Measurements from ENCODE around the gene FBXL17. TPM values are rescaled to one million over a fixed set of nuclear protein-coding genes. Genes with fewer than 3 reads are reported as not detected.

FBXL17 gene
- total RNA-seq, 5 donors from 2014 or later (not counting 1 experiment from before 2014, with no cell fraction given), result 20.4 to 30.1 (median 22.1) TPM

- Mint-ChIP-seq H3K4me1 (peaks cover 0 to 3% (median 0%) of the 10 kb centered on the region in 3 donors), H3K9me3 (peaks cover 0 to 3% (median 0%) of the 10 kb centered on the region in 3 donors), H3K27ac (no peak overlapping the region), H3K27me3 (no peaks in the 10 kb centered on the region), H3K4me3 (no peak overlapping the region), H3K36me3 (peaks cover 41% of the 10 kb centered on the region)
- H3K27ac ChIP-seq (ENCODE audit: low read length), result no peak overlapping the region
- ChIA-PET CTCF (interaction anchor here in 1 of 2 donors (1.3 kb wide), 1 partner anchor 196 kb away, joined by 3 read pairs; no protein-coding TSS in a partner anchor), POLR2A (no interaction called here)
- no peaks in the 10 kb centered on the region for H3K27me3 ChIP-seq (replicated peaks in 1 of 2; ENCODE audit: control insufficient read depth in 2 of 2, extremely low read depth in 1 of 2, insufficient read depth in 2 of 2, low read length in 1 of 2)
- no peaks in the 10 kb centered on the region for H3K9me3 ChIP-seq
- ATAC-seq (replicated peaks in 1 of 4) (no peak), DNase-seq (no peak)
- H3K4me3 ChIP-seq (ENCODE audit: control insufficient read depth in 1 of 2, extremely low read depth in 1 of 2, low read length in 1 of 2), result no peak overlapping the region
- H3K36me3 ChIP-seq (ENCODE audit: control insufficient read depth in 2 of 2, extremely low read depth in 1 of 2, insufficient read depth in 1 of 2, low read length in 1 of 2), result no peaks in the 10 kb centered on the region
- no peaks in the 10 kb centered on the region for H3K4me1 ChIP-seq (ENCODE audit: control insufficient read depth in 1 of 2, extremely low read depth in 1 of 2, insufficient read depth in 2 of 2, low read length in 2 of 2)
- WGBS (ENCODE audit: insufficient coverage), result no CpG with 5 or more reads among the region's 1 CpG
Observed at GRCh38 chr5:108149369-108149768, 232.5 kb downstream of the FBXL17 start.

GRCh38 chr5:108148715-108149139 is 233.2 kb downstream of the FBXL17 start:
- no peak overlapping the region for H3K4me3 ChIP-seq (ENCODE audit: control insufficient read depth in 1 of 2, extremely low read depth in 1 of 2, low read length in 1 of 2)
- Mint-ChIP-seq H3K36me3 (peaks cover 37% of the 10 kb centered on the region), H3K4me1 (peaks cover 0 to 3% (median 0%) of the 10 kb centered on the region in 3 donors), H3K4me3 (no peak overlapping the region), H3K27me3 (no peaks in the 10 kb centered on the region), H3K27ac (no peak overlapping the region), H3K9me3 (peaks cover 0 to 3% (median 0%) of the 10 kb centered on the region in 3 donors)
- H3K27me3 ChIP-seq (replicated peaks in 1 of 2; ENCODE audit: control insufficient read depth in 2 of 2, extremely low read depth in 1 of 2, insufficient read depth in 2 of 2, low read length in 1 of 2), result no peaks in the 10 kb centered on the region
- no peaks in the 10 kb centered on the region for H3K9me3 ChIP-seq
- ChIA-PET POLR2A (no interaction called here), CTCF (interaction anchor here in 1 of 2 donors (1.3 kb wide), 1 partner anchor 196 kb away, joined by 3 read pairs; no protein-coding TSS in a partner anchor)
- no peaks in the 10 kb centered on the region for H3K36me3 ChIP-seq (ENCODE audit: control insufficient read depth in 2 of 2, extremely low read depth in 1 of 2, insufficient read depth in 1 of 2, low read length in 1 of 2)
- DNase-seq (no peak), ATAC-seq (replicated peaks in 1 of 4) (no peak)
- H3K27ac ChIP-seq (ENCODE audit: low read length), result no peak overlapping the region
- H3K4me1 ChIP-seq (ENCODE audit: control insufficient read depth in 1 of 2, extremely low read depth in 1 of 2, insufficient read depth in 2 of 2, low read length in 2 of 2), result no peaks in the 10 kb centered on the region

- H3K36me3 Mint-ChIP-seq, result peaks cover 29% of the 10 kb centered on the region
- ChIA-PET CTCF (no interaction called here), POLR2A (no interaction called here)
- no CpG with 5 or more reads among the region's 4 CpGs for WGBS (ENCODE audit: insufficient coverage)
- Histone ChIP-seq H3K4me1 (ENCODE audit: control insufficient read depth in 1 of 2, extremely low read depth in 1 of 2, insufficient read depth in 2 of 2, low read length in 2 of 2) (no peaks in the 10 kb centered on the region), H3K36me3 (ENCODE audit: control insufficient read depth in 2 of 2, extremely low read depth in 1 of 2, insufficient read depth in 1 of 2, low read length in 1 of 2) (no peaks in the 10 kb centered on the region), H3K27me3 (replicated peaks in 1 of 2; ENCODE audit: control insufficient read depth in 2 of 2, extremely low read depth in 1 of 2, insufficient read depth in 2 of 2, low read length in 1 of 2) (no peaks in the 10 kb centered on the region), H3K4me3 (ENCODE audit: control insufficient read depth in 1 of 2, extremely low read depth in 1 of 2, low read length in 1 of 2) (no peak overlapping the region), H3K9me3 (no peaks in the 10 kb centered on the region), H3K27ac (ENCODE audit: low read length) (no peak overlapping the region)
- H3K4me1 Mint-ChIP-seq, result peaks cover 0 to 3% (median 0%) of the 10 kb centered on the region in 3 donors
- H3K27me3 Mint-ChIP-seq, result no peaks in the 10 kb centered on the region
- DNase-seq, result no peak
- H3K27ac Mint-ChIP-seq, result no peak overlapping the region
- no peaks in the 10 kb centered on the region for H3K9me3 Mint-ChIP-seq
- H3K4me3 Mint-ChIP-seq, result no peak overlapping the region
- no peak for ATAC-seq (replicated peaks in 1 of 4)
Observed at GRCh38 chr5:108146222-108146621, 235.7 kb downstream of the FBXL17 start.

GRCh38 chr5:108145351-108145750 is 236.5 kb downstream of the FBXL17 start:
- no peaks in the 10 kb centered on the region for H3K9me3 Mint-ChIP-seq
- no peak overlapping the region for H3K27ac ChIP-seq (ENCODE audit: low read length)

GRCh38 chr5:108144332-108144731 is 237.6 kb downstream of the FBXL17 start:
- CTCF ChIA-PET, result interaction anchor here in 1 of 2 donors (1.3 kb wide), 1 partner anchor 116 kb away, joined by 3 read pairs; no protein-coding TSS in a partner anchor
- no peak overlapping the region for H3K27ac Mint-ChIP-seq
- no peak overlapping the region for H3K4me3 ChIP-seq (ENCODE audit: control insufficient read depth in 1 of 2, extremely low read depth in 1 of 2, low read length in 1 of 2)
- no peaks in the 10 kb centered on the region for H3K4me1 ChIP-seq (ENCODE audit: control insufficient read depth in 1 of 2, extremely low read depth in 1 of 2, insufficient read depth in 2 of 2, low read length in 2 of 2)
- no peaks in the 10 kb centered on the region for H3K36me3 ChIP-seq (ENCODE audit: control insufficient read depth in 2 of 2, extremely low read depth in 1 of 2, insufficient read depth in 1 of 2, low read length in 1 of 2)
- no CpG with 5 or more reads among the region's 4 CpGs for WGBS (ENCODE audit: insufficient coverage)
- H3K27me3 ChIP-seq (replicated peaks in 1 of 2; ENCODE audit: control insufficient read depth in 2 of 2, extremely low read depth in 1 of 2, insufficient read depth in 2 of 2, low read length in 1 of 2), result no peaks in the 10 kb centered on the region
- H3K9me3 Mint-ChIP-seq, result no peaks in the 10 kb centered on the region
- POLR2A ChIA-PET, result no interaction called here
- H3K4me1 Mint-ChIP-seq, result peaks cover 0 to 3% (median 0%) of the 10 kb centered on the region in 3 donors
- no peaks in the 10 kb centered on the region for H3K9me3 ChIP-seq
- no peak overlapping the region for H3K4me3 Mint-ChIP-seq
- no peak for ATAC-seq (replicated peaks in 1 of 4)
- peaks cover 27% of the 10 kb centered on the region for H3K36me3 Mint-ChIP-seq
- H3K27ac ChIP-seq (ENCODE audit: low read length), result no peak overlapping the region
- DNase-seq, result no peak
- no peaks in the 10 kb centered on the region for H3K27me3 Mint-ChIP-seq

More at GRCh38 chr5:108145351-108145750, 236.5 kb downstream of the FBXL17 start:
- Mint-ChIP-seq H3K36me3 (peaks cover 27% of the 10 kb centered on the region), H3K27ac (no peak overlapping the region), H3K4me3 (no peak overlapping the region), H3K4me1 (peaks cover 0 to 3% (median 0%) of the 10 kb centered on the region in 3 donors), H3K27me3 (no peaks in the 10 kb centered on the region)
- ChIA-PET POLR2A (no interaction called here), CTCF (no interaction called here)
- Histone ChIP-seq H3K4me3 (ENCODE audit: control insufficient read depth in 1 of 2, extremely low read depth in 1 of 2, low read length in 1 of 2) (no peak overlapping the region), H3K27me3 (replicated peaks in 1 of 2; ENCODE audit: control insufficient read depth in 2 of 2, extremely low read depth in 1 of 2, insufficient read depth in 2 of 2, low read length in 1 of 2) (no peaks in the 10 kb centered on the region), H3K4me1 (ENCODE audit: control insufficient read depth in 1 of 2, extremely low read depth in 1 of 2, insufficient read depth in 2 of 2, low read length in 2 of 2) (no peaks in the 10 kb centered on the region), H3K9me3 (no peaks in the 10 kb centered on the region), H3K36me3 (ENCODE audit: control insufficient read depth in 2 of 2, extremely low read depth in 1 of 2, insufficient read depth in 1 of 2, low read length in 1 of 2) (no peaks in the 10 kb centered on the region)
- no CpG with 5 or more reads among the region's 1 CpG for WGBS (ENCODE audit: insufficient coverage)
- DNase-seq, result no peak
- ATAC-seq (replicated peaks in 1 of 4), result no peak

- Histone ChIP-seq H3K27ac (ENCODE audit: low read length) (no peak overlapping the region), H3K9me3 (no peaks in the 10 kb centered on the region), H3K4me3 (ENCODE audit: control insufficient read depth in 1 of 2, extremely low read depth in 1 of 2, low read length in 1 of 2) (no peak overlapping the region), H3K4me1 (ENCODE audit: control insufficient read depth in 1 of 2, extremely low read depth in 1 of 2, insufficient read depth in 2 of 2, low read length in 2 of 2) (no peaks in the 10 kb centered on the region), H3K36me3 (ENCODE audit: control insufficient read depth in 2 of 2, extremely low read depth in 1 of 2, insufficient read depth in 1 of 2, low read length in 1 of 2) (no peaks in the 10 kb centered on the region), H3K27me3 (replicated peaks in 1 of 2; ENCODE audit: control insufficient read depth in 2 of 2, extremely low read depth in 1 of 2, insufficient read depth in 2 of 2, low read length in 1 of 2) (no peaks in the 10 kb centered on the region)
- peaks cover 27% of the 10 kb centered on the region for H3K36me3 Mint-ChIP-seq
- H3K27me3 Mint-ChIP-seq, result no peaks in the 10 kb centered on the region
- ChIA-PET POLR2A (no interaction called here), CTCF (interaction anchor here in 1 of 2 donors (1.3 kb wide), 1 partner anchor 117 kb away, joined by 3 read pairs; no protein-coding TSS in a partner anchor)
- no peaks in the 10 kb centered on the region for H3K9me3 Mint-ChIP-seq
- ATAC-seq (replicated peaks in 1 of 4) (no peak), DNase-seq (no peak)
- no peak overlapping the region for H3K27ac Mint-ChIP-seq
- peaks cover 0 to 3% (median 0%) of the 10 kb centered on the region in 3 donors for H3K4me1 Mint-ChIP-seq
- H3K4me3 Mint-ChIP-seq, result no peak overlapping the region
Observed at GRCh38 chr5:108143581-108143980, 238.3 kb downstream of the FBXL17 start.

- Mint-ChIP-seq H3K4me1 (peaks cover 0 to 3% (median 0%) of the 10 kb centered on the region in 3 donors), H3K9me3 (no peaks in the 10 kb centered on the region)
- POLR2A ChIA-PET, result no interaction called here
Observed at GRCh38 chr5:108141676-108142075, 240.2 kb downstream of the FBXL17 start.

More at GRCh38 chr5:108141676-108142075, 240.2 kb downstream of the FBXL17 start:
- Mint-ChIP-seq H3K36me3 (peaks cover 18% of the 10 kb centered on the region), H3K27ac (no peak overlapping the region), H3K4me3 (no peak overlapping the region), H3K27me3 (no peaks in the 10 kb centered on the region)
- CTCF ChIA-PET, result no interaction called here
- Histone ChIP-seq H3K9me3 (no peaks in the 10 kb centered on the region), H3K4me1 (ENCODE audit: control insufficient read depth in 1 of 2, extremely low read depth in 1 of 2, insufficient read depth in 2 of 2, low read length in 2 of 2) (no peaks in the 10 kb centered on the region), H3K27me3 (replicated peaks in 1 of 2; ENCODE audit: control insufficient read depth in 2 of 2, extremely low read depth in 1 of 2, insufficient read depth in 2 of 2, low read length in 1 of 2) (no peaks in the 10 kb centered on the region), H3K4me3 (ENCODE audit: control insufficient read depth in 1 of 2, extremely low read depth in 1 of 2, low read length in 1 of 2) (no peak overlapping the region), H3K36me3 (ENCODE audit: control insufficient read depth in 2 of 2, extremely low read depth in 1 of 2, insufficient read depth in 1 of 2, low read length in 1 of 2) (no peaks in the 10 kb centered on the region), H3K27ac (ENCODE audit: low read length) (no peak overlapping the region)
- WGBS (ENCODE audit: insufficient coverage), result 53% methylated on average over 1 of the region's 2 CpGs
- ATAC-seq (replicated peaks in 1 of 4), result no peak
- no peak for DNase-seq
